Sciatic nerve (tissue), 2 donors: ENCODE results near the gene CUBN. TPM values are rescaled to one million over a fixed set of nuclear protein-coding genes. Genes with fewer than 3 reads are reported as not detected.
A peak's percentile ranks its signal among the peaks of the same experiment; 100 is the strongest.

Source experiments
- ATAC-seq: fragments of 200-7000 bp; cut with Tn5 transposase; one replicate; pipeline ENCODE4 v1.9.1; 2020; ENCODE audit warnings: mild to moderate bottlenecking, moderate library complexity
- DNase-seq: peaks from one replicate; pipeline ENCODE4 v3.0.0-alpha.2; 2020; ENCODE audit warnings: low spot score
- intact Hi-C: fragments of 100-400 bp; cut with DNase I; formaldehyde crosslinking; loops from one replicate; pipeline ENCODE4 v1.14.2; 2022
- total RNA-seq: library from RNA; stranded (reverse); fragmentation: NEBNext Ultra II Directional; extraction: Animal tissue kit (Norgen Biotek cat#: 25700); gene quantifications from one replicate; pipeline ENCODE4 v1.2.1, GENCODE V29; 2021
- donor health status: DM: no; HTN: no; CAD: no.
- donor health status: DM: no; HTN: no; CAD: no.

CUBN gene
- total RNA-seq, 1 donor from 2014 or later, result 27.6 TPM

DNA sequence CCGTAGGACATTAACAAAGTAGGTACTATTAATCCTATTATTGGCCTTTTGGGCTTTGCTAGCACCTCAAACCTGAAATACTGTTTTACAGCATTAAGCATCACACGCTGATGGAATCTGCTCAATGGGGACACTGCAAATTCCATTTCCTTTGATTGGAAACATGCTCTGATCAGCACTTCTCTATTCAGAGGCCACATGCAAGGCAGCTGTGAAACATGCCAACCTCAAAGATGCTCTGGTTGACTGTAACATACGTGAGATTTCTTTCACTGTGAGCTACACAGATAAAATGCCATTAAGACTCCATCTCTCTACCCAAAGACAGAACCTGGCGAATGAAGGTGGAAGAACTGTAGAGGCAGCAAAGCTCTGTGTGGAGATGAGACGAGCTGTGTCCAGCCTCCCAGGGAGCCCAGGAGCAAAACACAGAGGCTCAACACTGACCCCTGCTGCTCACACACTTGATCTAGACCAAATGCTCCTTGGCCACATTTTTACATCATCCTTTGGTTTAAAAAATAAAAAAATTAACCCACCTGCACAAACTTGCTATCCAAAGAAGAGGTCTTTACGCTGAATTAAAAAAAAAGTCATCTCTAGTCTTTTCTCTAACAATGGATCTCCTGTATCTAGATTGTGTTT, 320.4 kb downstream of the CUBN start:
- ATAC-seq, result no peak
- intact Hi-C loops, result no loop called here
- DNase-seq, result no peak

DNA sequence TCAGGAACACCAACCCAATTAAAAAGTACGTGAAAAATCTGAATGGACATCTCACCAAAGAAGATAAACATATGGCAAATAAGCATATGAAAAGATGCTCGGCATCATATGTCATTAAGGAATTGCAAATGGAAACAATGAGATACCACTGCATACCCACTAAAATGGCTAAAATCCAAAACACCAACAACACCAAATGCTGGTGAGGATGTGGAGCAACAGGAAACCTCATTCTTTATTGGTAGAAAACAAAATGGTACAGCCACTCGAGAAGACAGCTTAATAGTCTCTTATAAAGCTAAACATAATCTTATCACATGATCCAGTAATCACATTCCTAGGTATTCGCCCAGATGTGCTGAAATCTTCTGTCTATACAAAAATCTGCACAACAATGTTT, 325.5 kb downstream of the CUBN start:
- ATAC-seq, result no peak
- intact Hi-C loops, result no loop called here
- DNase-seq, result no peak

DNA sequence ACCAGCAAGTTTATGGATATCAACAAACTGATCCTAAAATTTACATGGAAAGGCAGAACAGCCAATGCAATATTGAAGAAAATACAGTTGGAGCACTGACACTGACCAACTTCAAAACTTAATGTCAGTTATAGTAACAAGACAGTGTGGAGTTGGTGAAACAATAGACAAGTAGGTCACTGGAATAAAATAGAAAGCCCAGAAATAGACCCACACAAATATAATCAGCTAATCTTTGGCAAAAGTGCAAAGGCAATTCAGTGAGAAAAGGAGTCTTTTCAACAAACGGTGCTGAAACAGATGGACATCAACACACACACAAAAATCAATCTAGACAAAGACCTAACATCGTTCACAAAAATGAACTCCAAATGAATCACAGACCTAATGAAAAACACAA, 326.1 kb downstream of the CUBN start:
- intact Hi-C loops, result no loop called here
- no peak for DNase-seq
- no peak for ATAC-seq

DNA sequence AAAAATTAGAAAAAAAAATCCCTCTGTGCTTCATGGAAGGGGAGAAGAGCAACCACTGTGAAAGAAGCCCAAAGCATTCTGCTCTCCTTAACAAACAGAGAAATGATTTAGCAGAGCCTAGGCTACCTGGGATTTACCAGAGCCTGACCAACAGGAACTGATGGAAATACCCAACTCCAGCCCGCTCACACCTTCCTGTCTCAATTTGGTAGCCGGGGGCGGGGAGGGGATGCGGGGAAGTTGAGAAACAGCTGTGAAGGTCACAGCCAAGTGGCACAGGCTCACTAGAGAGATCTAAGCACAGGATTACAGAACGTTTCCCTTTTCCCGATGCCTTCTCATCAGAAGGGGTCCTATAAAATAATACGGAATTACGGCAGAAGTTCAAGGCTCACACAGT, 330.0 kb downstream of the CUBN start:
- ATAC-seq, result no peak
- intact Hi-C loops, result no loop called here
- DNase-seq, result no peak

DNA sequence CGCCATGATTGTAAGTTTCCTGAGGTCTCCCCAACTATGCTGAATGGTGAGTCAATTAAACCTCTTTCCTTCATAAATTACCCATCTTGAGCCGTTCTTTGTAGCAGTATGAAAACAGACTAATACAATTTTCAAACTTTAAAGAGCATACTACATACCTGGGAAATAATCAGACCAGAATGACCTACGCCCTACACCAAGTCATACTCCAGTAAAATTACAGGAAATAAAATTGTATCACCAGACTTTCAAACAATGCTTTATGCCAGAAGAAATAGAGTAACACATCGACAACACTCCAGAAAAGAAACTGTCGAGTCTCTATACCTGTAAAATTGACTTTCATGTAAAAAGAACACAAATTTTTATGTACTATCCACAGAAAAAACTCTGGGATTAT, 331.0 kb downstream of the CUBN start:
- no peak for ATAC-seq
- DNase-seq, result no peak
- intact Hi-C loops, result no loop called here

DNA sequence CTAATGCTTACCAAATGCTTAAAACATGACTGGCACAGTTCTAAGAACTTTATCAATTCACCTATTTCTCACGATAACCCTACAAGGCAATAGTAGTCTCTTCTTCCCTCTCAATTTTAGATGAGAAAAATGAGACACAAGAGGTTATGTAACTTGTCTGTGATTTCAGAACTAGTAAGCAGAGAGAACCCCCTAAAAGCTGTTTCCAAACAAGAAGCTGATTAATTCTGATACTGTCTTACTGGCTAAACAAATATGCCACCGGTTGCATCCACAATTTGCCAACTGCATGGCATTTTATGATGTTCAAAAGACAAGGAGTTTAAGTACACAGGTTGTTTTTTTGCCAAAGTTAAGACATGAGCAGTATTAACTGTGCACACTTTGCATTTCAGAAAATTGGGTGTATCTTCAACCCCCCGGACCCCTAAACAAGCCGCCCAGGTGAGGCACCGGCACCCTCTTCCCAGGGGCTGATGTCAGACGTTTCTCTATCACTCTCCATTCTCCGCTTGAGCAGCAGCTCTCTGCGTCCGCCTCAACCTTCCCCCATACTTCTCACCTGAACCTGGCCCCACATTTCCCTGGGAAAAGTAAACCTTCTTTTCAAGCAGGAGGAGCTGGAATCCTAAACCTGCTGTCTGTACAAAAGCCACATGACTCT, 334.1 kb downstream of the CUBN start:
- intact Hi-C loops, result no loop called here
- DNase-seq, result no peak

DNA sequence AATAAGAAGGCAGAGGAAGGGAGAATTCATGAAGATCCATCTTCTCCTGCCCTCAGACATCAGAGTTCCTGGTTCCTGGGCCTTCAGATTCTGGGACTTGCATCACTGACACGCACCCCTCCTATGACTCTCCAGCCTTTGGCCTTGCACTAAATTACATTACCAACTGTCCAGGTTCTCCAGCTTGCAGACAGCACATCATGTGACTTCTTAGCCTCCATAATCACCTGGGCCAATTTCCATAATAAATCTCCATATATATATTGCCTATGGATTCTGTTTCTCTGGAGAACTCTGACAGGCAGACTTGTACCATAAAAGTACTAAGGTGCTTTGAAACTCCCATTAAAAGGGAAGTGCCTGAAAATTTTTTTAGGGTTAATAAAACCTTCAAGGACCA, 335.6 kb downstream of the CUBN start:
- intact Hi-C loops, result no loop called here
- DNase-seq (no peak), ATAC-seq (no peak)

More for the DNA sequence above, 334.1 kb downstream of the CUBN start:
- ATAC-seq, result no peak

DNA sequence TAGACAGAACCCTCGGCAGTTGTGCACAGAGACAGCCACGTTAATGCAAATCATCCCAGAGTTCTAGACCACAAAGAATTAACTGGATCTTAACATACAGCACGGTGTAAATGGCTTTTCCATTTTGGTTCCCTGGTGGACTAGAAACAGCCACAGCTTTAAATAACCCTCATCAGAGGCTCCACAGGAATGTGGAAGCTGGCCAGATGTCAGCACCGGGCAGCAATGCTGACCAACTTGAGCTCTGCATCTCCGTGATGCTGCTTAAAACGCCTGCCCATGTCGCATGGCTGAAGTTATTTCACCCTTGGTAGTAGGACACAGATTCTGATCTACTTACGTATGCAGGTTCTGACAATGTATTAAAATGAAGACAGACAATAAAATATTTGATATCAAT, 336.9 kb downstream of the CUBN start:
- DNase-seq (no peak), ATAC-seq (no peak)
- intact Hi-C loops, result no loop called here

DNA sequence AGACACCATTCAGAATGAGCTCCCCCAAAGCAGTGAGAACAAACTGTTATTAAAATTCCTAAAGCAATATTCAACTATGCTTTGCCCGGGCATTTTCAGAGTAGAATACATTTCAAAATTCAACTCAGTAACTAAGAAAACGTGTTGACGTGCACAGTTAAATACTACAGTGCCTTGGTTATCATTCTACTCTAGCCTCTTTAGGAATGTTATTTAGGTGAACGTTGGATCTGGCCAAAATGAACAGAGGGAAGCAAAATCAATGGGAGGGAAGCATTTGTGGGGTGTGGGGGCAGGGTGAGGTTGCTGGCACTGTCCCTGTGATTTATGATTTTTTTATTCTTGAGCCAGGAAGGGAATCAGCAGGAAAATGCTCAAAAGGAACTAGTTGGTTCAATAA, 339.8 kb downstream of the CUBN start:
- intact Hi-C loops, result loop anchor here (10.0 kb wide), 1 partner anchor 1065 kb away; no protein-coding TSS in a partner anchor
- ATAC-seq, result no peak
- no peak for DNase-seq

DNA sequence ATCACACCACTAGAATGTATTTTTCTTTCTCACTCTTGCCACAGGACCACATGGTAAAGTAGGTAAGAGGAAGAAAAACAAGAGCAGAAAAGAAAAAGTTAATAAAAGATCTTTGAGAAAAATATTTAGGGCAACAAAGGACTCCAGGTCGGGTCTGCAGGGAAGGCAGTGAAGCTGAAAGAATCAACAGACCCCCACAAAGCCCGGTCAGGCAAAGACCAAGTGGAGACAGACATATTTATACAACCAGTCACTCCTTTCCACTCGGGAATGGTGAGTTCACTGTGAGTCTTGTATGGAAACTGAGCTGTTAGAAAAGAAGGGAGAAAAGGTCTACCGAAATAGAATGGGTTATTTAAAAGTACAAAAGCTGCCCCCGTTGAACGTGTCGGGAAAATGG, 340.4 kb downstream of the CUBN start:
- intact Hi-C loops, result loop anchor here (10.0 kb wide), 1 partner anchor 1066 kb away; no protein-coding TSS in a partner anchor
- DNase-seq (no peak), ATAC-seq (no peak)

DNA sequence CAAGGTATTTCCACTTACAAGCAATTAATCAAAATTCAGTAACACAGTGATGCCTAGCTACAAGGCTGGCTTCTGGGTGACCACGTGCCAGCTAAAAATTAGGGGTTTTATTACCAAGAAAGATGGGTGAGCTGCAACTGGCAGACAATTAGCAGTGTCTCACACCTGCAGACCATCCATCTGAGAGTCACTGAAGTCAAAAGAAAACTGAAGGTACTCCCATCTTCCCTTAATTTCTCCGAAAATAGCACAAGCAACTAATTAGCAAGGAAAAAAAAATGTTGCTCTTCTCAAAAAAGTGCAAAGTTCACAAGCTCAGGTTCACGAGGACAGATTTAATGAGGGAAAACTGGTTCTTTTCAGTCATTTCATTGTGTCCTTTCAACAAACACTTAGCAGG, 340.8 kb downstream of the CUBN start:
- intact Hi-C loops, result loop anchor here (10.0 kb wide), 1 partner anchor 1066 kb away; no protein-coding TSS in a partner anchor
- DNase-seq (no peak), ATAC-seq (no peak)

DNA sequence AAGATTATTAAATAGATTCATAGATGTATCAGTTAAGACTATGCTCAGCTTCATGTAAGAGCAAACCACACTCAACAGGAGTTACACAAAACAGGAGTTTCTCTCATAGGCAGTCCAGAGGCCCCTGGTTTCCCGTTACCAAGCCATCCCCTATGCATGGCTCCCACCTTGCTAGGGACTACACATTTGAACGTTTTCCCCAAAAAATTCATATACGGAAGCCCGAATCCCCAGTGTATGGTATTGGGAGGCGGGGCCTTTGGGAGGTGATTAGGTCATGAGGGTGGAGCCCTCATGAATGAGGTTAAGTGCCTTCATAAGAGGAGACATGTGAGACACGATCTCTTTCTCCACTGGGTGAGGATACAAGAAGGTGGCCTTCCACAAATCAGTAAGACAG, 341.5 kb downstream of the CUBN start:
- ATAC-seq, result no peak
- intact Hi-C loops, result loop anchor here (10.0 kb wide), 1 partner anchor 1067 kb away; no protein-coding TSS in a partner anchor
- DNase-seq, result no peak

DNA sequence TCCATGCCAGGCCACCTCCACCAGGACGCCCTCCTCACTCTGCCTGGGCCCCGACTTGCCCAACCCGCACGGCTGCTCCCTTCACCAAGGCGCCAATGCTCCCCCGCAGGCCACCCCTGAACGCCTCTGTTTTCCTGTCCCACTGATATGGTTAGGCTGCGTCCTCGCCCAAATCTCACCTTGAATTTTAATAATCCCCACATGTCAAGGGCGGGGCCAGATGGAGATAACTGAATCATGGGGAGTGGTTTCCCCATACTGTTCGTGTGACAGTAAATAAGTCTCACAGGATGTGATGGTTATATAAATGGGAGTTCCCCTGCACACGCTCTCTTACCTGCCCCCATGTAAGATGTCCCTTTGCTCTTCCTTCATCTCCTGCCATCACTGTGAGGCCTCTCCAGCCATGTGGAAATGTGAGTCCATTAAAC, 342.2 kb downstream of the CUBN start:
- intact Hi-C loops, result loop anchor here (10.0 kb wide), 1 partner anchor 1067 kb away; no protein-coding TSS in a partner anchor
- ATAC-seq, result no peak
- no peak for DNase-seq

DNA sequence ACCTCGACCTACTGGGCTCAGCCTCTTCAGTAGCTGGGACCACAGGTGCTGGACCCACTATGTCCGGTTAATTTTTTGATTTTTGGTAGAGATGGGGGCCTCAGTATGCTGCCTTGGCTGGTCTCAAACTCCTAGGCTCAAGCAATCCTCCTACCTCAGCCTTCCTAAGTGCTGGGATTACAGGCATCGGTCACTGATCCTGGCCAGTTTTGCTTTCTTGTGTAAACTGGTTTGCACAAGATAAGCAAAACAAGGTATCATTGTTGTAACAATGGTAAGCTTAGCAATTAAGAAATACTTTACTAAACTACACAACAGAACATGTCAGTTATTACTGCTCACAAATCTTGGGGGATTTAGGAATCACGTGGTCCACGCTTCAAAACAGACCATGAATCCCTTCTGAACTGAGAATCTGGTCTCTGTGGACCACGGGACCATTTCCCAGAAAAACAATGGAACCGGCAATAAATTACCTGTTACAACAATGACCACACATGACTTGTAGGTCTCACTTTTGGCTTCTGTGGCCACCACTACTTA, 349.2 kb downstream of the CUBN start:
- no peak for ATAC-seq
- no peak for DNase-seq
- intact Hi-C loops, result loop anchor here (10.0 kb wide), 1 partner anchor 1074 kb away; no protein-coding TSS in a partner anchor

DNA sequence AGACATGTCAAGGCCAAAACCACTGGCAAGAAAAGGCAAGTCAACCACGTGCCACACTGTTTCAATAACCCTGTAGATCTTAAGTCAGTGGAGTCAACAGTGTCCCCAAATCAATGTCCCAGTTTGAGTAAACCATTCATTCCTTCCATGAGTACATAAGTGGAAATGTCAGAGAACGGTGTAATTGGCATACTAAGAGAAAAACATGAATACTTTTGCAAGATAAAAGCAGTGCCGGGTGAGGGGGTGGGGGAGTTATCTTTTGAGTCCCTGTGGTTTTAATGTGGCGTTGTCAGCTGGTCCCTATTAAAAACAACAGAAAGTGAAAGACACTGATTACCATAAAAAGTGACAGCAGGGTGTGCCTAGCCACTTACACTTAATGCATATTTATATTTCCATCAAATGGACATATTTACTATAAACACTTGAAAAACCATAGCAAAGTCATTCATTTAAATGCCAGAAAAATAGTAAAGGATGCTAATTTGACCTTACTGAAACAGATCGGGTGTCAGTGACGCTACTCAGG, 350.2 kb downstream of the CUBN start:
- no peak for DNase-seq
- no peak for ATAC-seq
- intact Hi-C loops, result no loop called here

DNA sequence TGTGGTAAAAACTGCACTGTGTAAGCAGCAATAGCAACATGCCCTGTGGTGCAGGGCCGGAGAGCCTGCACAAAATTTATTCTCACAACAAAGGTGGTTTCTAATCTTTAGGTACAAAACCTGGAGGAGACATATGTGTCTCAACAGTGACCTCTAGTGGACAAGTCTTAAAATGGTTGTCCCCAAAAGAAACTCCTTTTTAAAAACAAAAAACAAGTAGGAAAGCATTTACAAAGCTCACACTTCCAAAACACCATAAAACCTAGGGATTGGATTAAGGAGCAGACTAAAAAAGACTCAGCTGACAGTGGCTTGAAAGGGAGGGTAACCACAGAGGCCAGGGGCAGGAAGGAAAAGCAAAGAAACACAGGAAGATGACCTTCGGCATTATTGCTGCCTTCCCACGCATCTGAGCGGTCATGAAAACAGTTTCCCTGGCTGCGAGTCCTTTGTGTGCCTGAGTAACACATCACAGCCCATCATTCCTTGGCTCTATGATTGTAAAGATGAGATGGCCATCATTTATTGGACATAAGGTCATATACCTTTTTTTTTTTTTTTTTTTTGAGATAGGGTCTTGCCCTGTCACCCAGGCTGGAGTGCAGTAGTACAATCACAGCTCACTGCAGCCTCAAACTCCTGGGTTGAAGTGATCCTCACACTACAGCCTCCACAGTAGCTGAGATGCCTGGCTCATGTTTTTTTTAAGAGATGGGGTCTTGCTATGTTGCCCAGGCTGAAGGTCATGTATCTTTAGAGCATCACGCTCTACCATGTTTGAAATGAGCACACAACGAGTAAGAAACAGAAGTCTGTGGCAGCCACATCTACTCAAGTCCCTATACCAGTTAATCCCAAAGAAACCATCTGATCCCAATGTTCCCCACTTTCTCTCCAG, 351.9 kb downstream of the CUBN start:
- intact Hi-C loops, result no loop called here
- peak; percentile 76 for ATAC-seq
- DNase-seq, result no peak

DNA sequence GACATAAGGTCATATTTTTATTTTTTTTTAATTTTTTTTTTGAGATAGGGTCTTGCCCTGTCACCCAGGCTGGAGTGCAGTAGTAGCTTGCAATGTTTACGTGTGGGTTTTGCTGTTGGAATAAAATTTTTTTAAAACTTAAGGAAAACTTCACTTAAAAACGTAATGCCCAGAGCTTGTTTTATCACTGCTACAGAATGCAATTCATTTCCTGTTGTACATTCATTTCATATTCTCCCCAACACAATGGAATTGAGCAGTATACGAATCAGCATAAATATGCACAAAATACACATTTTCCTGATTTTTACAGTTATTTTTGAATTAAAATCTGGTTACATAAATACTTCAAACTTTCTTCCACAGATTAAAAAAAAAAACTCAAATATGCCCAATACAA, 352.7 kb downstream of the CUBN start:
- ATAC-seq, result no peak
- no peak for DNase-seq
- intact Hi-C loops, result no loop called here
